ENCODE data around the gene S100A2.
"Not testable (repeated sequence)": the region's sequence is repeated elsewhere in the genome, so short reads cannot be mapped to it uniquely, and the experiment has no call there.

The S100A2 gene

DNA sequence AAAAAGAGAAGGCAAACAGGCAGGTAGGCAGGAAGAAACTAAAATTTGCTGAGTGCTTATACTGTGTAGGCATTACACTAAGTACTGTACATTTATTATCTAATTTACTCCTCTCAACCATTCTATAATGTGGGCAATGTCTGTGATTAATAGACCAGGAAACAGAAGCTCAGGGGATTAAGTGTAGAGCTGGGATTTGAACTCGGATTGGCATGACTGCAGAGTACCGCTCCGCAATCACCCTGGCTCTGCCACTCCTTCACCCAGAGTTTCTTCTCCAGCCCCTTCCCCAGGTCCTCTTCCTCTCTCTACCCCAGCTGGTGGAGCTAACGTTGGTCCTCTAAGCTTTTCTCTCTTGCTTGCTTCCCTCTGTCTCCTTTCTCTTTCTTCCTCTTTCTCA is 11.5 kb upstream of the S100A2 start:
- Histone ChIP-seq H3K4me3 (ENCODE audit: low read length) (no peak overlapping the region), H4K20me1 (ENCODE audit: control insufficient read depth, insufficient read depth, low read depth, low read length) (no peaks in the 10 kb centered on the region), H3F3A (ENCODE audit: control insufficient read depth, insufficient read depth) (no peaks in the 10 kb centered on the region), H3K36me3 (ENCODE audit: control insufficient read depth, low read length) (no peaks in the 10 kb centered on the region), H3K27ac (ENCODE audit: low read depth, low read length) (no peak overlapping the region), H3K9me3 (ENCODE audit: control insufficient read depth, insufficient read depth, low read length) (no peaks in the 10 kb centered on the region), H3K4me1 (ENCODE audit: control insufficient read depth, low read length) (no peaks in the 10 kb centered on the region), H3K4me2 (ENCODE audit: low read length) (no peak overlapping the region), H3K79me2 (ENCODE audit: control insufficient read depth, low read length) (no peaks in the 10 kb centered on the region), H3K9me2 (replicated peaks; ENCODE audit: control insufficient read depth, low read length) (no peaks in the 10 kb centered on the region), H3K27me3 (ENCODE audit: control insufficient read depth, low read length) (peaks cover 25% of the 10 kb centered on the region)
- TF ChIP-seq EZH2phosphoT487 (IDR thresholded peaks at IDR 0.05; ENCODE audit: borderline replicate concordance, low read length): no peak
- TF ChIP-seq, protein P1, sequence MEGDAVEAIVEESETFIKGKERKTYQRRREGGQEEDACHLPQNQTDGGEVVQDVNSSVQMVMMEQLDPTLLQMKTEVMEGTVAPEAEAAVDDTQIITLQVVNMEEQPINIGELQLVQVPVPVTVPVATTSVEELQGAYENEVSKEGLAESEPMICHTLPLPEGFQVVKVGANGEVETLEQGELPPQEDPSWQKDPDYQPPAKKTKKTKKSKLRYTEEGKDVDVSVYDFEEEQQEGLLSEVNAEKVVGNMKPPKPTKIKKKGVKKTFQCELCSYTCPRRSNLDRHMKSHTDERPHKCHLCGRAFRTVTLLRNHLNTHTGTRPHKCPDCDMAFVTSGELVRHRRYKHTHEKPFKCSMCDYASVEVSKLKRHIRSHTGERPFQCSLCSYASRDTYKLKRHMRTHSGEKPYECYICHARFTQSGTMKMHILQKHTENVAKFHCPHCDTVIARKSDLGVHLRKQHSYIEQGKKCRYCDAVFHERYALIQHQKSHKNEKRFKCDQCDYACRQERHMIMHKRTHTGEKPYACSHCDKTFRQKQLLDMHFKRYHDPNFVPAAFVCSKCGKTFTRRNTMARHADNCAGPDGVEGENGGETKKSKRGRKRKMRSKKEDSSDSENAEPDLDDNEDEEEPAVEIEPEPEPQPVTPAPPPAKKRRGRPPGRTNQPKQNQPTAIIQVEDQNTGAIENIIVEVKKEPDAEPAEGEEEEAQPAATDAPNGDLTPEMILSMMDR (IDR thresholded peaks at IDR 0.05; ENCODE audit: low read depth, low read length, poor library complexity, severe bottlenecking): no peak

DNA sequence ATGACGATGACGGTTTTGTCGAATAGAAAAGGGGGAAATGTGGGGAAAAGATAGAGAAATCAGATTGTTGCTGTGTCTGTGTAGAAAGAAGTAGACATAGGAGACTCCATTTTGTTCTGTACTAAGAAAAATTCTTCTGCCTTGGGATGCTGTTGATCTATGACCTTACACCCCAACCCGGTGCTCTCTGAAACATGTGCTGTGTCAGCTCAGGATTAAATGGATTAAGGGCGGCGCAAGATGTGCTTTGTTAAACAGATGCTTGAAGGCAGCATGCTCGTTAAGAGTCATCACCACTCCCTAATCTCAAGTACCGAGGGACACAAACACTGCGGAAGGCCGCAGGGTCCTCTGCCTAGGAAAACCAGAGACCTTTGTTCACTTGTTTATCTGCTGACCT is 9.9 kb upstream of the S100A2 start:
- H3K79me2 ChIP-seq (ENCODE audit: control insufficient read depth, low read length); H3K9me2 ChIP-seq (replicated peaks; ENCODE audit: control insufficient read depth, low read length); H3K4me3 ChIP-seq (ENCODE audit: low read length); H3K9me3 ChIP-seq (ENCODE audit: control insufficient read depth, insufficient read depth, low read length); H3K4me2 ChIP-seq (ENCODE audit: low read length); H3K36me3 ChIP-seq (ENCODE audit: control insufficient read depth, low read length); H4K20me1 ChIP-seq (ENCODE audit: control insufficient read depth, insufficient read depth, low read depth, low read length); H3K27ac ChIP-seq (ENCODE audit: low read depth, low read length); H3F3A ChIP-seq (ENCODE audit: control insufficient read depth, insufficient read depth); H3K4me1 ChIP-seq (ENCODE audit: control insufficient read depth, low read length): not testable (repeated sequence)
- peaks cover 25% of the 10 kb centered on the region for H3K27me3 ChIP-seq (ENCODE audit: control insufficient read depth, low read length)

DNA sequence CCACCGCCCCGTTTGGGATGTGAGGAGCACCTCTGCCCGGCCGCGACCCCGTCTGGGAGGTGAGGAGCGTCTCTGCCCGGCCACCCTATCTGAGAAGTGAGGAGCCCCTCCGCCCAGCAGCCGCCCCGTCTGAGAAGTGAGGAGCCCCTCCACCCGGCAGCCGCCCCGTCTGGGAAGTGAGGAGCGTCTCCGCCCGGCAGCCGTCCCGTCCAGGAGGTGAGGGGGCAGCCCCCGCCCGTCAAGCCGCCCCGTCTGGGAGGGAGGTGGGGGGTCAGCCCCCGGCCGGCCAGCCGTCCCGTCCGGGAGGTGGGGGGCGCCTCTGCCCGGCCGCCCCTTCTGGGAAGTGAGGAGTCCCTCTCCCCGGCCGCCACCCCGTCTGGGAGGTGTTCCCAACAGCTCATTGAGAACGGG is 9.4 kb upstream of the S100A2 start:
- H4K20me1 ChIP-seq (ENCODE audit: control insufficient read depth, insufficient read depth, low read depth, low read length); H3K9me3 ChIP-seq (ENCODE audit: control insufficient read depth, insufficient read depth, low read length); H3K4me2 ChIP-seq (ENCODE audit: low read length); H3K4me1 ChIP-seq (ENCODE audit: control insufficient read depth, low read length); H3K79me2 ChIP-seq (ENCODE audit: control insufficient read depth, low read length); H3K4me3 ChIP-seq (ENCODE audit: low read length); H3K36me3 ChIP-seq (ENCODE audit: control insufficient read depth, low read length); H3K27ac ChIP-seq (ENCODE audit: low read depth, low read length); H3K9me2 ChIP-seq (replicated peaks; ENCODE audit: control insufficient read depth, low read length); H3F3A ChIP-seq (ENCODE audit: control insufficient read depth, insufficient read depth): not testable (repeated sequence)
- H3K27me3 ChIP-seq (ENCODE audit: control insufficient read depth, low read length): peaks cover 25% of the 10 kb centered on the region

DNA sequence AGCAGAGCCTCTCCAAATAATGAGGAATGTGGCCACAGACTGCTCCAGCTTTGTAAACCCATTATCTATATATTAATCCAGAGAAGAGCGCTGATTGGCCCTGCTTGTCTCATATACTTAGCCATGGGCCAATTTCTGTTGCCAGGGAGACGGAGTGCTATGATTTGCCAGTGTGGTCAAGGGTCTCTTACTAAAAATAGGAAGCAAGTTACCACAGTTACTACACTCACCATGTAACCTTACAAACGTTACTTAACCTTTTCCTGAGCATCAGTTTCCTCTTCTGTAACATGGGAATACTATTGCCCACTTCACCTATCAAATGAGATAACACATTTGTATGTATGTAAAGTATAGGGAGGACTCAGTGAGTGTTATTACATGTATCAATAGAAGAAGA is 7.7 kb upstream of the S100A2 start:
- no peak overlapping the region for H3K4me3 ChIP-seq (ENCODE audit: low read length)
- H4K20me1 ChIP-seq (ENCODE audit: control insufficient read depth, insufficient read depth, low read depth, low read length): no peaks in the 10 kb centered on the region
- H3K27ac ChIP-seq (ENCODE audit: low read depth, low read length): no peak overlapping the region
- TF ChIP-seq, protein P1 (IDR thresholded peaks at IDR 0.05; ENCODE audit: low read depth, low read length, poor library complexity, severe bottlenecking): no peak
- TF ChIP-seq EZH2phosphoT487 (IDR thresholded peaks at IDR 0.05; ENCODE audit: borderline replicate concordance, low read length): no peak
- H3K9me3 ChIP-seq (ENCODE audit: control insufficient read depth, insufficient read depth, low read length): no peaks in the 10 kb centered on the region
- no peaks in the 10 kb centered on the region for H3K36me3 ChIP-seq (ENCODE audit: control insufficient read depth, low read length)
- no peaks in the 10 kb centered on the region for H3F3A ChIP-seq (ENCODE audit: control insufficient read depth, insufficient read depth)
- H3K79me2 ChIP-seq (ENCODE audit: control insufficient read depth, low read length): no peaks in the 10 kb centered on the region
- H3K4me2 ChIP-seq (ENCODE audit: low read length): no peak overlapping the region
- peaks cover 14% of the 10 kb centered on the region for H3K27me3 ChIP-seq (ENCODE audit: control insufficient read depth, low read length)
- H3K9me2 ChIP-seq (replicated peaks; ENCODE audit: control insufficient read depth, low read length): no peaks in the 10 kb centered on the region
- no peaks in the 10 kb centered on the region for H3K4me1 ChIP-seq (ENCODE audit: control insufficient read depth, low read length)

Measured in DOHH2 (cell line).